ENCODE data around the gene ITGA4. TPM values are rescaled to one million over a fixed set of nuclear protein-coding genes. Genes with fewer than 3 reads are reported as not detected.

Gene ITGA4
- total RNA-seq, 4 donors from 2014 or later = 2.2 to 8.4 (median 3.5) TPM

- H3K4me1 ChIP-seq = peaks cover 2 to 21% (median 14%) of the 10 kb centered on the region in 4 donors
- no peak for DNase-seq (ENCODE audit: extremely low spot score)
- intact Hi-C loops (cut with DNase I) = no loop called here
- H3K27me3 ChIP-seq = peaks cover 0 to 3% (median 0%) of the 10 kb centered on the region in 4 donors
- no peaks in the 10 kb centered on the region for H3K36me3 ChIP-seq
- no peak overlapping the region for H3K27ac ChIP-seq (replicated peaks in 1 of 4)
- H3K9me3 ChIP-seq = no peaks in the 10 kb centered on the region
- TF ChIP-seq EP300 (IDR thresholded peaks at IDR 0.05) (no peak), POLR2AphosphoS5 (IDR thresholded peaks at IDR 0.05) (no peak)
- H3K4me3 ChIP-seq = no peak overlapping the region
Observed at GRCh38 chr2:181516992-181517391, 59.8 kb downstream of the ITGA4 start.

- intact Hi-C loops (cut with DNase I) = no loop called here
- 0% methylated on average over 1 of the region's 1 CpG for WGBS
Observed at GRCh38 chr2:181517685-181518301, 60.6 kb downstream of the ITGA4 start.

GRCh38 chr2:181520253-181520652, 63.1 kb downstream of the ITGA4 start:
- intact Hi-C loops (cut with DNase I) = no loop called here
- TF ChIP-seq POLR2A (IDR thresholded peaks at IDR 0.05; ENCODE audit: low read depth) (no peak), EP300 (IDR thresholded peaks at IDR 0.05) (no peak), POLR2AphosphoS5 (IDR thresholded peaks at IDR 0.05) (no peak)
- TF ChIP-seq, protein P1, sequence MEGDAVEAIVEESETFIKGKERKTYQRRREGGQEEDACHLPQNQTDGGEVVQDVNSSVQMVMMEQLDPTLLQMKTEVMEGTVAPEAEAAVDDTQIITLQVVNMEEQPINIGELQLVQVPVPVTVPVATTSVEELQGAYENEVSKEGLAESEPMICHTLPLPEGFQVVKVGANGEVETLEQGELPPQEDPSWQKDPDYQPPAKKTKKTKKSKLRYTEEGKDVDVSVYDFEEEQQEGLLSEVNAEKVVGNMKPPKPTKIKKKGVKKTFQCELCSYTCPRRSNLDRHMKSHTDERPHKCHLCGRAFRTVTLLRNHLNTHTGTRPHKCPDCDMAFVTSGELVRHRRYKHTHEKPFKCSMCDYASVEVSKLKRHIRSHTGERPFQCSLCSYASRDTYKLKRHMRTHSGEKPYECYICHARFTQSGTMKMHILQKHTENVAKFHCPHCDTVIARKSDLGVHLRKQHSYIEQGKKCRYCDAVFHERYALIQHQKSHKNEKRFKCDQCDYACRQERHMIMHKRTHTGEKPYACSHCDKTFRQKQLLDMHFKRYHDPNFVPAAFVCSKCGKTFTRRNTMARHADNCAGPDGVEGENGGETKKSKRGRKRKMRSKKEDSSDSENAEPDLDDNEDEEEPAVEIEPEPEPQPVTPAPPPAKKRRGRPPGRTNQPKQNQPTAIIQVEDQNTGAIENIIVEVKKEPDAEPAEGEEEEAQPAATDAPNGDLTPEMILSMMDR (IDR thresholded peaks at IDR 0.05) = no peak
- H3K4me3 ChIP-seq = no peak overlapping the region
- no peaks in the 10 kb centered on the region for H3K9me3 ChIP-seq
- peaks cover 0 to under 1% (median 0%) of the 10 kb centered on the region in 4 donors for H3K36me3 ChIP-seq
- peaks cover 0 to 3% (median 0%) of the 10 kb centered on the region in 4 donors for H3K27me3 ChIP-seq
- no peak for DNase-seq (ENCODE audit: extremely low spot score)
- no peak overlapping the region for H3K27ac ChIP-seq (replicated peaks in 1 of 4)
- peaks cover 2 to 21% (median 14%) of the 10 kb centered on the region in 4 donors for H3K4me1 ChIP-seq
- 97% methylated on average over 1 of the region's 1 CpG for WGBS

More at GRCh38 chr2:181517685-181518301, 60.6 kb downstream of the ITGA4 start:
- no peak for DNase-seq (ENCODE audit: extremely low spot score)
- H3K4me1 ChIP-seq = peaks cover 2 to 21% (median 14%) of the 10 kb centered on the region in 4 donors
- H3K4me3 ChIP-seq = no peak overlapping the region
- TF ChIP-seq POLR2AphosphoS5 (IDR thresholded peaks at IDR 0.05) = no peak
- TF ChIP-seq, protein P1 (IDR thresholded peaks at IDR 0.05) = no peak
- H3K9me3 ChIP-seq = no peaks in the 10 kb centered on the region
- H3K27me3 ChIP-seq = peaks cover 0 to 3% (median 0%) of the 10 kb centered on the region in 4 donors
- H3K36me3 ChIP-seq = no peaks in the 10 kb centered on the region
- H3K27ac ChIP-seq (replicated peaks in 1 of 4) = no peak overlapping the region

GRCh38 chr2:181523756-181524155, 66.6 kb downstream of the ITGA4 start:
- no peak overlapping the region for H3K27ac ChIP-seq (replicated peaks in 1 of 4)
- TF ChIP-seq POLR2AphosphoS5 (IDR thresholded peaks at IDR 0.05) (no peak), POLR2A (IDR thresholded peaks at IDR 0.05; ENCODE audit: low read depth) (no peak), EP300 (IDR thresholded peaks at IDR 0.05) (no peak)
- TF ChIP-seq, protein P1 (IDR thresholded peaks at IDR 0.05) = no peak
- H3K27me3 ChIP-seq = no peaks in the 10 kb centered on the region
- 94% methylated on average over 5 of the region's 5 CpGs for WGBS
- intact Hi-C loops (cut with DNase I) = no loop called here
- H3K4me3 ChIP-seq = no peak overlapping the region
- H3K36me3 ChIP-seq = peaks cover 0 to 6% (median 0%) of the 10 kb centered on the region in 4 donors
- H3K4me1 ChIP-seq = no peaks in the 10 kb centered on the region
- H3K9me3 ChIP-seq = no peaks in the 10 kb centered on the region
- no peak for DNase-seq (ENCODE audit: extremely low spot score)

DNA sequence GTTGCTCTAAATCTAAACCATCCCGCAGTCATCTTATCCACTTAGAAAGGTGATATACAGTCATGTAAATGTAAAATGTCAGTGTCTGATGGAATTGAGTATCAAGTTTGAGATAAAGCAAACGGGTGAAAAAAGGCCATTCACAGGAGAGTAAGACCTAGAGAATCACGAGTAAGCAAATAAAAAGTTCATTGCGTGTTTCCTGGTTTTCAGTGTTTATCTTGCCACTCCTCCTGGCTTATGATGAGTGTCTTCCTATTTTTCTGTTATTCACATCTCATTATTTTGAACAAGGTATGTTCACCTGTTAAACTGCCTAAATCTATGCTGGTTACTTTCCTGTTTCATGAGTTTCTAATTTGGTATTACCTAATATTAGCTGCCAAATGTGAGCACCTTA, 68.8 kb downstream of the ITGA4 start:
- DNase-seq (ENCODE audit: extremely low spot score) = no peak
- H3K36me3 ChIP-seq = peaks cover 0 to 6% (median 0%) of the 10 kb centered on the region in 4 donors
- no peaks in the 10 kb centered on the region for H3K27me3 ChIP-seq
- H3K9me3 ChIP-seq = no peaks in the 10 kb centered on the region
- no peaks in the 10 kb centered on the region for H3K4me1 ChIP-seq
- TF ChIP-seq, protein P1 (IDR thresholded peaks at IDR 0.05) = no peak
- no peak for TF ChIP-seq POLR2AphosphoS5 (IDR thresholded peaks at IDR 0.05)
- TF ChIP-seq EP300 (IDR thresholded peaks at IDR 0.05) = no peak
- TF ChIP-seq POLR2A (IDR thresholded peaks at IDR 0.05; ENCODE audit: low read depth) = no peak
- intact Hi-C loops (cut with DNase I) = no loop called here
- H3K4me3 ChIP-seq = no peak overlapping the region
- no peak overlapping the region for H3K27ac ChIP-seq (replicated peaks in 1 of 4)
- WGBS = 85% methylated on average over 4 of the region's 4 CpGs

Data from esophagus muscularis mucosa (tissue), 4 donors.